ENCODE measurements around the gene TXNL4A.

Gene TXNL4A

GRCh38 chr18:79924814-79925731 is 63.3 kb downstream of the TXNL4A start:
- peaks cover 9% of the 10 kb centered on the region for H3K4me1 ChIP-seq (ENCODE audit: control insufficient read depth, insufficient read depth, low read length)
- H3K9me3 ChIP-seq (ENCODE audit: control insufficient read depth in 2 of 2, low read length in 2 of 2): peaks cover 2 to 14% of the 10 kb centered on the region in 2 donors
- H3K27ac ChIP-seq (ENCODE audit: low read length): no peak overlapping the region
- peak overlapping the region in 1 of 2 donors; percentile 8 for H3K4me3 ChIP-seq (ENCODE audit: low read length in 2 of 2)
- H3K27me3 ChIP-seq (ENCODE audit: control insufficient read depth in 1 of 2, insufficient read depth in 2 of 2, low read length in 2 of 2): no peaks in the 10 kb centered on the region
- H3K9ac ChIP-seq (ENCODE audit: low read length in 2 of 2): no peak overlapping the region
- peaks cover 8 to 11% of the 10 kb centered on the region in 2 donors for H3K36me3 ChIP-seq (ENCODE audit: control insufficient read depth in 2 of 2, insufficient read depth in 2 of 2, low read length in 2 of 2)

GRCh38 chr18:79923896-79924585 is 64.3 kb downstream of the TXNL4A start:
- H3K27me3 ChIP-seq (ENCODE audit: control insufficient read depth in 1 of 2, insufficient read depth in 2 of 2, low read length in 2 of 2): no peaks in the 10 kb centered on the region
- no peak overlapping the region for H3K9ac ChIP-seq (ENCODE audit: low read length in 2 of 2)
- no peak overlapping the region for H3K27ac ChIP-seq (ENCODE audit: low read length)
- peaks cover under 1 to 10% of the 10 kb centered on the region in 2 donors for H3K36me3 ChIP-seq (ENCODE audit: control insufficient read depth in 2 of 2, insufficient read depth in 2 of 2, low read length in 2 of 2)
- peaks cover 0 to 5% of the 10 kb centered on the region in 2 donors for H3K9me3 ChIP-seq (ENCODE audit: control insufficient read depth in 2 of 2, low read length in 2 of 2)
- peaks cover 9% of the 10 kb centered on the region for H3K4me1 ChIP-seq (ENCODE audit: control insufficient read depth, insufficient read depth, low read length)
- no peak overlapping the region for H3K4me3 ChIP-seq (ENCODE audit: low read length in 2 of 2)

GRCh38 chr18:79922971-79923411 is 65.4 kb downstream of the TXNL4A start:
- Histone ChIP-seq H3K9me3 (ENCODE audit: control insufficient read depth in 2 of 2, low read length in 2 of 2) (no peaks in the 10 kb centered on the region), H3K9ac (ENCODE audit: low read length in 2 of 2) (no peak overlapping the region)

GRCh38 chr18:79921984-79922965 is 66.1 kb downstream of the TXNL4A start:
- Histone ChIP-seq H3K4me1 (ENCODE audit: control insufficient read depth, insufficient read depth, low read length) (peaks cover 9% of the 10 kb centered on the region), H3K27me3 (ENCODE audit: control insufficient read depth in 1 of 2, insufficient read depth in 2 of 2, low read length in 2 of 2) (no peaks in the 10 kb centered on the region), H3K4me3 (ENCODE audit: low read length in 2 of 2) (no peak overlapping the region), H3K9ac (ENCODE audit: low read length in 2 of 2) (no peak overlapping the region), H3K9me3 (ENCODE audit: control insufficient read depth in 2 of 2, low read length in 2 of 2) (no peaks in the 10 kb centered on the region), H3K36me3 (ENCODE audit: control insufficient read depth in 2 of 2, insufficient read depth in 2 of 2, low read length in 2 of 2) (peaks cover 0 to 11% of the 10 kb centered on the region in 2 donors), H3K27ac (ENCODE audit: low read length) (no peak overlapping the region)

More at GRCh38 chr18:79922971-79923411, 65.4 kb downstream of the TXNL4A start:
- H3K27me3 ChIP-seq (ENCODE audit: control insufficient read depth in 1 of 2, insufficient read depth in 2 of 2, low read length in 2 of 2): no peaks in the 10 kb centered on the region
- no peak overlapping the region for H3K4me3 ChIP-seq (ENCODE audit: low read length in 2 of 2)
- peaks cover 0 to 9% of the 10 kb centered on the region in 2 donors for H3K36me3 ChIP-seq (ENCODE audit: control insufficient read depth in 2 of 2, insufficient read depth in 2 of 2, low read length in 2 of 2)
- H3K4me1 ChIP-seq (ENCODE audit: control insufficient read depth, insufficient read depth, low read length): peaks cover 9% of the 10 kb centered on the region
- no peak overlapping the region for H3K27ac ChIP-seq (ENCODE audit: low read length)
